ENCODE results near the gene SELENBP1.

DNA sequence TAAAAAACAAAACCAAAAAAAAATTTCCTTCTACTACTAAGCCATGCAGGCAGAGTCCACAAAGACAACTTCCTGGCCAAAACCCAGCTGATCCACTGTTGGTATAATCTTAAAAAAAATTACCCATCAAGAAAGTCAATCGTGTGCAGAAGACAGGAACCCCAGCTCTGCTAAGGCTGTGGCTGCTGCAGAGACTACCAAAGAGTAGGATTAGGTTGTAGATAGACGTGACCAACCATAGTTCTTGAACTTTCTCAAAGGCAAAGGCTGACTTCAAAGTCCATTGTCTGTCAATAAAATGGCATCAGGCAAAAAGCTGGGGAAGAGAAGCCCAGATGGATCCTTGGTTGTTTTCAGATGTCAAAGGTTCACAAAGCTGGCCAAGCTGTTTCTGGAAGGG lies 30.3 kb upstream of the SELENBP1 start:
- TF ChIP-seq TARDBP (IDR thresholded peaks at IDR 0.05) (no peak), LEF1 (IDR thresholded peaks at IDR 0.05; ENCODE audit: borderline replicate concordance) (no peak), SUZ12 (IDR thresholded peaks at IDR 0.05) (no peak)
- TF ChIP-seq, protein P1, sequence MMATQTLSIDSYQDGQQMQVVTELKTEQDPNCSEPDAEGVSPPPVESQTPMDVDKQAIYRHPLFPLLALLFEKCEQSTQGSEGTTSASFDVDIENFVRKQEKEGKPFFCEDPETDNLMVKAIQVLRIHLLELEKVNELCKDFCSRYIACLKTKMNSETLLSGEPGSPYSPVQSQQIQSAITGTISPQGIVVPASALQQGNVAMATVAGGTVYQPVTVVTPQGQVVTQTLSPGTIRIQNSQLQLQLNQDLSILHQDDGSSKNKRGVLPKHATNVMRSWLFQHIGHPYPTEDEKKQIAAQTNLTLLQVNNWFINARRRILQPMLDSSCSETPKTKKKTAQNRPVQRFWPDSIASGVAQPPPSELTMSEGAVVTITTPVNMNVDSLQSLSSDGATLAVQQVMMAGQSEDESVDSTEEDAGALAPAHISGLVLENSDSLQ (IDR thresholded peaks at IDR 0.05), result no peak

Measured in HEK293T (cell line).